ENCODE data around the gene GJB6.

DNA sequence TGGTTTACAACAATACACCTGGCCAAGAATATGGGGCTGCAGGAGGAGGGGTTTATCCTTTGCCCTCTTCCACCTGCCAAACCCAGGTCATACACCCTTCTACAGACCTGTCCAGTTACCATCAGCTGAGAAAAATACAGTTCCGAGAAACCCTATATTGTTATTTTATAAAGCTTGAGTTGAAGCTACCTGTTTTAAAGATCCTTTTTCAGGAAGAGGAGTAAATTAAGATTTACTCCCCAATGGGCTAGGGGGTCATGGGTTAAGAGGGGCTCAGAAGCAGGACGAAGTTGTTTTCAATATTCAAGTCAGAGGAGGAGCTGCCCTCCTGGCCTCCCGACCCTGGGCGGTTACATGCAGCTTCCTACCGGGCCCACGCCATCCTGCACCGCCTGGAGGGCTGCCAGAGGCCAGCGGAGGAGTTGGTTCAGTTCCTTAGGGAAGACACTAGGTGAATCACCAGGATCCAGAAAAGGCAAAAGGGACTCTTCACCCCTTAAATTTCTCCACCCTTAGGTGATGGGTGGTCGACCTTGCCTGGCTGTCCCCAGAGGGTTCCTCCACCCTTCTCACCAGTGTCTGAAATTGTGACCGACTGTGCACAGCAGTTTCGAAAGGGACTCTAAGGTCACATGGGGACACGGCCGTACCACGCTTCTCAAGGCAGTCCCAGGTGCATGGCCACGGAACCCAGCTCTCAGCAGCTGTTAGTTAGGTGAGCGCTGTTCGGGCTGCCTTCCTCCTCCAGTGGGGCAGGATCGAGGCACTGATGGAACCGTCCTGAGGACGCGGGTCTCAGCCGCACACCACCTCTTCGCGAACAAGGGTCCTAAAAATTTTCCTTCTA lies 40.6 kb downstream of the GJB6 start:
- TF ChIP-seq CTCF (conservative IDR thresholded peaks at IDR 0.05) (no peak), ZFX (IDR thresholded peaks at IDR 0.05) (no peak)

Data from C4-2B (cell line).